ENCODE measurements around the gene SPOCK2. TPM values are rescaled to one million over a fixed set of nuclear protein-coding genes. Genes with fewer than 3 reads are reported as not detected.

SPOCK2 gene
- total RNA-seq, 1 experiment from 2014 or later = 1.1 TPM

DNA sequence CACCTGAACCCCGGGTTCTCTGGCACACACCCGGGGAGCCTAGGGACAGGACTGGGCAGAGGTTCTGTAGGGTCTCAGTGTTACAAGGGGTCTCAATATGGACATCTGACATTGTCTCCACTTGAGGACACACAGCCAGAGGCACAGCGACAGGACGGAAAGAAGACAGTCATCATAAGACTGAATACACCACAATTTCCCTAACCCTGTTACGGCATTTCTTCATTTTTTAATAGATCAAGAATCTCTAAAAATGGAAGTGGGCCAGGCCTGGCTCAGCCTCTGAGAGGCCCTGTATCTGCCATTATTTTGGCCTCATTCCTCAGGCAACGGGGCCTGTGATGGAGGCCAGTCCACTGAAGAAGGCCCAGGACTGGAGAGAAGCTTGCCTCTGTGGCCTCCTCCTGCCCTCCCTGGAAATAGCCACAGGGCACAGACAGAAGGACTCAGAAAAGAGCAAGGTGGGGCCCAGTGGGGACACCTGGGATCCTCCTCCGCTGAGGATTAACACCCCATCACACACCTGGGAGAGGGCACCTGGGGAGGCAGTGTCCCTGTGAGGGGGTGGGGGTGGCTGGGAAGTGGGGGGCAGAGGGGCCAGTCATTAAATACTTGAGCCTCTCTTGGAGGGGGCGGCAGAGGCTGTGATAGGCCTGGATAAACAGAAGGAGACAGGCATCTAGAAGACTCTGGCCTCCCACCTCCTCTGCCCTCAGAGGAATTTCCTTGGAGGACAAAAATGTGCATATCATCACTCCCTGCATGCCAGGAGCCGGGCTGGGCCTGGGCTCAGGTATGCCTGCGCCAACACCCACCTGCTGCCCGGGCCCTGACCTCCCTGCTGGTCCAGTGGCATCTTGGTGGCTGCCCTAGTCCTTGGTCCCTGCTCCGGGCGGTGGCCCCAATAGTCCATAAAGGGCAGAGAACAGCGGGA lies 8.0 kb downstream of the SPOCK2 start:
- H3K4me1 ChIP-seq (ENCODE audit: control insufficient read depth in 1 of 2, insufficient read depth in 2 of 2, low read length in 2 of 2) = peaks cover 22 to 31% of the 10 kb centered on the region in 2 experiments
- no peaks in the 10 kb centered on the region for H3K36me3 ChIP-seq (ENCODE audit: control insufficient read depth in 1 of 2, insufficient read depth in 2 of 2, low read length in 2 of 2)
- ATAC-seq (peak; percentile 68), DNase-seq (ENCODE audit: low read depth, low spot score) (no peak)
- H3K79me2 ChIP-seq (ENCODE audit: insufficient read depth, low read length) = no peaks in the 10 kb centered on the region
- no peaks in the 10 kb centered on the region for H3K9me3 ChIP-seq (ENCODE audit: control insufficient read depth in 1 of 2, insufficient read depth in 1 of 2, low read depth in 1 of 2, low read length in 2 of 2)
- TF ChIP-seq JUND (IDR thresholded peaks at IDR 0.05) = no peak
- no peak for TF ChIP-seq ZFX (IDR thresholded peaks at IDR 0.05)
- TF ChIP-seq SIN3A (IDR thresholded peaks at IDR 0.05; ENCODE audit: low read depth) = no peak
- H3K9ac ChIP-seq (ENCODE audit: low read length) = 0 out of 2 replicates have a peak overlapping the region, but pooled peaks have one; percentile 32
- no peak overlapping the region for H3K4me3 ChIP-seq (replicated peaks in 1 of 2; ENCODE audit: low read depth in 1 of 2, low read length in 2 of 2)
- ChIA-PET RAD21 (ENCODE audit: low non-redundant PET in 1 of 2, low total read pairs in 2 of 2, uncharacterized antibody in 2 of 2, unreplicated experiment in 2 of 2) (interaction anchor here in 1 of 2 experiments (0.7 kb wide), 1 partner anchor 192 kb away, joined by 3 read pairs; no protein-coding TSS in a partner anchor), POLR2A (no interaction called here), CTCF (interaction anchor here (1.0 kb wide), 1 partner anchor 46 kb away, joined by 3 read pairs; no protein-coding TSS in a partner anchor)
- H3K27ac ChIP-seq (ENCODE audit: low read depth, low read length) = peak overlapping the region; percentile 19
- H2AFZ ChIP-seq (ENCODE audit: low read depth, low read length, poor library complexity, severe bottlenecking) = no peak overlapping the region
- no peaks in the 10 kb centered on the region for H3K27me3 ChIP-seq (ENCODE audit: insufficient read depth, low read length)
- BruUV-seq (replicated peaks) = no TSS peak
- H3K9me2 ChIP-seq (ENCODE audit: insufficient read depth) = no peaks in the 10 kb centered on the region
- intact Hi-C loops (cut with micrococcal nuclease) = no loop called here
- H3K4me2 ChIP-seq (ENCODE audit: low read length) = peak overlapping the region; percentile 47
- no peaks in the 10 kb centered on the region for H4K20me1 ChIP-seq (ENCODE audit: insufficient read depth)

- H3K79me2 ChIP-seq (ENCODE audit: insufficient read depth, low read length) = no peaks in the 10 kb centered on the region
- H3K9me2 ChIP-seq (ENCODE audit: insufficient read depth) = no peaks in the 10 kb centered on the region
- no peak overlapping the region for H3K9ac ChIP-seq (ENCODE audit: low read length)
- no peak overlapping the region for H3K4me3 ChIP-seq (replicated peaks in 1 of 2; ENCODE audit: low read depth in 1 of 2, low read length in 2 of 2)
- H3K27me3 ChIP-seq (ENCODE audit: insufficient read depth, low read length) = no peaks in the 10 kb centered on the region
- H3K9me3 ChIP-seq (ENCODE audit: control insufficient read depth in 1 of 2, insufficient read depth in 1 of 2, low read depth in 1 of 2, low read length in 2 of 2) = no peaks in the 10 kb centered on the region
- H3K4me1 ChIP-seq (ENCODE audit: control insufficient read depth in 1 of 2, insufficient read depth in 2 of 2, low read length in 2 of 2) = peaks cover 22 to 31% of the 10 kb centered on the region in 2 experiments
- ChIA-PET POLR2A (no interaction called here), CTCF (interaction anchor here (1.0 to 1.9 kb wide), 2 partner anchors 31 to 47 kb away, joined by 3 to 5 read pairs; no protein-coding TSS in a partner anchor), RAD21 (ENCODE audit: low non-redundant PET in 1 of 2, low total read pairs in 2 of 2, uncharacterized antibody in 2 of 2, unreplicated experiment in 2 of 2) (interaction anchor here in 1 of 2 experiments (0.6 kb wide), 1 partner anchor 1767 kb away, joined by 3 read pairs; no protein-coding TSS in a partner anchor)
- no peaks in the 10 kb centered on the region for H4K20me1 ChIP-seq (ENCODE audit: insufficient read depth)
- TF ChIP-seq SRF (IDR thresholded peaks at IDR 0.05; ENCODE audit: low read depth) (no peak), SIN3A (IDR thresholded peaks at IDR 0.05; ENCODE audit: low read depth) (no peak), YY1 (IDR thresholded peaks at IDR 0.05; ENCODE audit: extremely low read depth, insufficient replicate concordance, low read depth, low read length) (no peak), ELF1 (IDR thresholded peaks at IDR 0.05; ENCODE audit: borderline replicate concordance, low read depth) (no peak), EZH2phosphoT487 (IDR thresholded peaks at IDR 0.05; ENCODE audit: borderline replicate concordance) (no peak), JUND (IDR thresholded peaks at IDR 0.05) (no peak), MAX (IDR thresholded peaks at IDR 0.05) (no peak), EGR1 (IDR thresholded peaks at IDR 0.05; ENCODE audit: low read depth) (no peak), ZNF274 (IDR thresholded peaks at IDR 0.05; ENCODE audit: low read depth, low read length) (no peak), SP1 (IDR thresholded peaks at IDR 0.05; ENCODE audit: low read depth) (no peak), FOSL1 (IDR thresholded peaks at IDR 0.05; ENCODE audit: low read depth) (no peak), CEBPB (IDR thresholded peaks at IDR 0.05; ENCODE audit: low read depth) (no peak), POLR2A (IDR thresholded peaks at IDR 0.05; ENCODE audit: borderline replicate concordance, extremely low read depth, insufficient read depth, insufficient read length) (no peak), POLR2AphosphoS5 (IDR thresholded peaks at IDR 0.05; ENCODE audit: low read depth, low read length) (no peak)
- TF ChIP-seq, protein P1, sequence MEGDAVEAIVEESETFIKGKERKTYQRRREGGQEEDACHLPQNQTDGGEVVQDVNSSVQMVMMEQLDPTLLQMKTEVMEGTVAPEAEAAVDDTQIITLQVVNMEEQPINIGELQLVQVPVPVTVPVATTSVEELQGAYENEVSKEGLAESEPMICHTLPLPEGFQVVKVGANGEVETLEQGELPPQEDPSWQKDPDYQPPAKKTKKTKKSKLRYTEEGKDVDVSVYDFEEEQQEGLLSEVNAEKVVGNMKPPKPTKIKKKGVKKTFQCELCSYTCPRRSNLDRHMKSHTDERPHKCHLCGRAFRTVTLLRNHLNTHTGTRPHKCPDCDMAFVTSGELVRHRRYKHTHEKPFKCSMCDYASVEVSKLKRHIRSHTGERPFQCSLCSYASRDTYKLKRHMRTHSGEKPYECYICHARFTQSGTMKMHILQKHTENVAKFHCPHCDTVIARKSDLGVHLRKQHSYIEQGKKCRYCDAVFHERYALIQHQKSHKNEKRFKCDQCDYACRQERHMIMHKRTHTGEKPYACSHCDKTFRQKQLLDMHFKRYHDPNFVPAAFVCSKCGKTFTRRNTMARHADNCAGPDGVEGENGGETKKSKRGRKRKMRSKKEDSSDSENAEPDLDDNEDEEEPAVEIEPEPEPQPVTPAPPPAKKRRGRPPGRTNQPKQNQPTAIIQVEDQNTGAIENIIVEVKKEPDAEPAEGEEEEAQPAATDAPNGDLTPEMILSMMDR (IDR thresholded peaks at IDR 0.05 in 2 of 3, conservative IDR thresholded peaks at IDR 0.05 in 1 of 3; ENCODE audit: borderline replicate concordance in 1 of 3, insufficient read depth in 1 of 3, low read depth in 2 of 3, low read length in 2 of 3) = no peak
- TF ChIP-seq, protein P2, sequence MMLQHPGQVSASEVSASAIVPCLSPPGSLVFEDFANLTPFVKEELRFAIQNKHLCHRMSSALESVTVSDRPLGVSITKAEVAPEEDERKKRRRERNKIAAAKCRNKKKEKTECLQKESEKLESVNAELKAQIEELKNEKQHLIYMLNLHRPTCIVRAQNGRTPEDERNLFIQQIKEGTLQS (IDR thresholded peaks at IDR 0.05) = no peak
- no peak overlapping the region for H3K4me2 ChIP-seq (ENCODE audit: low read length)
- DNase-seq (ENCODE audit: low read depth, low spot score) = no peak
- no peak for ATAC-seq
- intact Hi-C loops (cut with micrococcal nuclease) = no loop called here
- no TSS peak for BruUV-seq (replicated peaks)
- H2AFZ ChIP-seq (ENCODE audit: low read depth, low read length, poor library complexity, severe bottlenecking) = no peak overlapping the region
- no peak overlapping the region for H3K27ac ChIP-seq (ENCODE audit: low read depth, low read length)
- no peaks in the 10 kb centered on the region for H3K36me3 ChIP-seq (ENCODE audit: control insufficient read depth in 1 of 2, insufficient read depth in 2 of 2, low read length in 2 of 2)
These were observed 9.0 kb downstream of the SPOCK2 start for GRCh38 chr10:72079356-72079755.
